GM12892 (cell line): ENCODE data around the gene ITGB1.

Experiments
- POLR2A ChIP-seq: IDR thresholded peaks from 2 replicates; pipeline ENCODE4 v1.6.1; 2011; ENCODE audit warnings: low read depth, low read length, control low read depth
- POLR2AphosphoS5 ChIP-seq: IDR thresholded peaks from 2 replicates; pipeline ENCODE4 v1.6.1; 2011; ENCODE audit warnings: low read depth, low read length, control low read depth

GRCh38 chr10:32964270-32964669 lies 6.2 kb upstream of the ITGB1 start:
- no peak for TF ChIP-seq POLR2A
- TF ChIP-seq POLR2AphosphoS5, result no peak
